Breast epithelium (tissue), 3 donors: ENCODE measurements around the gene CPXM2.

Experiments used
- POLR2A ChIP-seq: fragments of 450-650 bp; IDR thresholded peaks from one replicate; pipeline ENCODE4 v1.6.1; 2016; ENCODE audit warnings: antibody characterized with exemption, mild to moderate bottlenecking, moderate library complexity
- TF ChIP-seq, protein P1 (sequence below), 3 donors: fragments of 450-650 bp; IDR thresholded peaks; one replicate each; pipeline ENCODE4 v1.5.1; 2016 to 2017; ENCODE audit warnings: antibody characterized with exemption in 3 of 3, mild to moderate bottlenecking in 3 of 3, moderate library complexity in 3 of 3

DNA sequence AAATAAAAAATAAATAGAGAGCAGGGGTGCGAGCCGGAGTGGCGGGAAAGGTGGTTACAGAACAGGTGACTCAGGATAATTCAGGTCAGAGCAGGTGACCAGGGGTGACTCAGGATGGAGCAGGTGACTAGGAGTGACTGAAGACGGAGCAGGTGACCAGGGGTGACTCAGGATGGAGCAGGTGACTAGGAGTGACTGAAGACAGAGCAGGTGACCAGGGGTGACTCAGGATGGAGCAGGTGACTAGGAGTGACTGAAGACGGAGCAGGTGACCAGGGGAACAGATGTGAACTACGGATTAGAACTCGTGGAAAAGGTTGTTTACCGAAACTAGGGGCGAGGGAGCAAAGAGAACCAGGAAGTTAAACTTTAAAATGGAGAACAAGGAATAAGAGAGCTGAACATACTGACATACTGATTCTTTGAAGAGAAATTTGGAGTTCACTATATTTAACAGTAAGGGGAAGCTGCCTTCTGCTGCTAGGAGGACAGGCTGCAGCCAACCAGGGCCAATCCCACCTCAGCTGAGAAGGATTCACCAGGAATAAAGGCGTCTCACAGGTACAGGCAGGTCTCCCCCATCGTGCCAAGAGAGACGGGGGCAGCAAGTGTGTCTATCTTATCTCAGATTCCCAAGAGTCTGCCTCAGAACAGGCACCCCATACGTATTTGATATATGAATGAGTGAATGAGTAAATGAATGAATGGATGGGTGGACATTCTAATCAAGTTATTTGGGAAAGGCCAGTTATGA, 101.3 kb downstream of the CPXM2 start:
- TF ChIP-seq, protein P1, sequence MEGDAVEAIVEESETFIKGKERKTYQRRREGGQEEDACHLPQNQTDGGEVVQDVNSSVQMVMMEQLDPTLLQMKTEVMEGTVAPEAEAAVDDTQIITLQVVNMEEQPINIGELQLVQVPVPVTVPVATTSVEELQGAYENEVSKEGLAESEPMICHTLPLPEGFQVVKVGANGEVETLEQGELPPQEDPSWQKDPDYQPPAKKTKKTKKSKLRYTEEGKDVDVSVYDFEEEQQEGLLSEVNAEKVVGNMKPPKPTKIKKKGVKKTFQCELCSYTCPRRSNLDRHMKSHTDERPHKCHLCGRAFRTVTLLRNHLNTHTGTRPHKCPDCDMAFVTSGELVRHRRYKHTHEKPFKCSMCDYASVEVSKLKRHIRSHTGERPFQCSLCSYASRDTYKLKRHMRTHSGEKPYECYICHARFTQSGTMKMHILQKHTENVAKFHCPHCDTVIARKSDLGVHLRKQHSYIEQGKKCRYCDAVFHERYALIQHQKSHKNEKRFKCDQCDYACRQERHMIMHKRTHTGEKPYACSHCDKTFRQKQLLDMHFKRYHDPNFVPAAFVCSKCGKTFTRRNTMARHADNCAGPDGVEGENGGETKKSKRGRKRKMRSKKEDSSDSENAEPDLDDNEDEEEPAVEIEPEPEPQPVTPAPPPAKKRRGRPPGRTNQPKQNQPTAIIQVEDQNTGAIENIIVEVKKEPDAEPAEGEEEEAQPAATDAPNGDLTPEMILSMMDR (IDR thresholded peaks at IDR 0.05): no peak
- no peak for TF ChIP-seq POLR2A
